Measurements from ENCODE around the gene ZBTB24.

The ZBTB24 gene

DNA sequence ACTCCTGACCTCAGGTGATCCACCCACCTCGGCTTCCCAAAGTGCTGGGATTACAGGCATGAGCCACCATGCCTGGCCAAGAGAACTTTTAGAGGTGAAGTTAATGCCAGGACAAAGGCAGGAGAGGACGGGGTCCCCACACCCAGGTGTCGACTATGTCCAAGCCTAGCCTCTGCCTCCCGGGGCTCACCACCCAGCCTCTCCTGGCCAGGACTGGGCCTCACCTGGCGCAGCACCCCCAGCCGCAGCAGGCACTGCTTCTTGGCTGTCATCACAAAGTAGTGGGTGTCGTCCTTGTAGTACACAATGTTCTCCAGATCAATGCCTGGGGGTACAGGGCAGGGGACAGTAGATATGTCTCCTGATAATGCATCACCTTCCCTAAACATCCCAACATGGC, 31.6 kb downstream of the ZBTB24 start:
- DNase-seq (ENCODE audit: low read depth): no peak

DNA sequence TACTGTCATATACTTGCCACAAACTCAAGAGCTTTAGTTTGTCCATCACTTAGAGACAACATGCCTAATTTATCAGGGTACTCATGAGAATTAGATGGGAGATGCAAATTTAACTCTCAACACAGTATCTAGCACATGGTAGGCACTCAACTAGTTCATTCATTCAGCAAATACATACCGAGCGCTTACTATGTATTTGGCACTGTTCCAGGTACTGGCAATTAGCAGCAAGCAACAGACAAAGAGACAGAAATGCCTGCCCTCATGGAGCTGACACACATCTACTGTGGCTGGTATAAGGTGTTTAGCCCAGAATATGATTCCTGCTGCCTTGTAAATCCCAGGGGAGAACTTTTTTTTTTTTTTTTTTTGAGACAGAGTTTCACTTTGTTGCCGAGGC, 32.2 kb downstream of the ZBTB24 start:
- no peak for DNase-seq (ENCODE audit: low read depth)

GRCh38 chr6:109449795-109450673, 33.0 kb downstream of the ZBTB24 start:
- DNase-seq (ENCODE audit: low read depth): no peak

DNA sequence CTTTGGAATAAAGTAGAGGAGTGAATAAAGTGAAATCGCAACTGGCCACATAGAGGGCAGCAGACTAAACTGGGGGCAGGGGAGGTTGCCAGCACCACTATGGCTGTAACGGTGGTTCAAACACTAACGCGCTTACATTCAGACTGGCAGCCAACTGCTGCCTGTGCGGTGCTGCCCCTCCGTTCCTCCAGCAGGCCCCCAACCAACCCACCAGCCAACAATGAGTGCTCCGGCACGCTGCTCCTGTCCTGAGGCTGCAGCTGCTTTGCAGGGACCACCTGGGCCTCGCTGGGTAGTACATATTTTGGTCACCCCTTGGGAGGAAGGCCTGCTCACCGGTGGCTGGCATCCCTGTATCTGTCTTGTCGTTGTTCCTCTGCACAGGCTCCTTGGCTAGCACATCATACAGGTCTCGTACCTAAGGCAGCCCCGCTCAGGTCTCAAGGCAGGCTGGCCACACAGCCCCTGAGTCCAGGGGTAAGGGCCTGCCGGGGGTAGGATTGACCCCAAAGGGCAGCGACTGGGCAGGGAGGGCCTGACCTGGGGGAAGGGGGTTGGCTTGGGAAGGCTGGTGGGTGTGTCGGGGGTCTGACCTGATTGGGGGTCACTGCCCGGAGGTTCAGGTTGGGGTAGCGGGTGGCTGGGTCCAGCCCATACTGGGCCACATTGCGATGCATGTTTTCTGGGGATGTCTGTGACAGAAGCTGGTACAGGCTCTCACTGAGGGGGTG, 33.8 kb downstream of the ZBTB24 start:
- DNase-seq (ENCODE audit: low read depth): no peak

DNA sequence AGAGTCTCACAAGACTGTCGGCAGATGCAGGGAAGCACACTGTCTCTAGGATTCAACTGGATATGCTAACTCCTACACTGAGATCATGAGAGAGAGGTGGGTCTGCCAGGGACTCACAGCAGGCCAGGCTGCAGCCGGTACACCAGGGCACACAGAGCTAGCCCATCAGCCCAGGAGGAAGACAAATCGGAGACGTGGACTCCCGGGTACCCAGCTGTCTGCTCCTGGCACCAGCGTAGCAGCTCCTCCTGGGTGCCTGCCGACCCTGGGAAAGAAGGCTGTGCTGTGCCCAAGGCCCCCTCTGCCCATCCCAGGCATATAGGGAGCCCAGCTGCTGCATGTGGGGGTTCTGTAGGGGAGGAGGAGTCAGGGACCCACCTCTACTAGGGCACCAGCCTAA, 34.4 kb downstream of the ZBTB24 start:
- DNase-seq (ENCODE audit: low read depth): no peak

GRCh38 chr6:109447878-109448555, 35.0 kb downstream of the ZBTB24 start:
- DNase-seq (ENCODE audit: low read depth): no peak

GRCh38 chr6:109447087-109447486, 35.9 kb downstream of the ZBTB24 start:
- no peak for DNase-seq (ENCODE audit: low read depth)

GRCh38 chr6:109446541-109446940, 36.5 kb downstream of the ZBTB24 start:
- no peak for DNase-seq (ENCODE audit: low read depth)

- no peak for DNase-seq (ENCODE audit: low read depth)
Measured at GRCh38 chr6:109446072-109446471, 36.9 kb downstream of the ZBTB24 start.

DNA sequence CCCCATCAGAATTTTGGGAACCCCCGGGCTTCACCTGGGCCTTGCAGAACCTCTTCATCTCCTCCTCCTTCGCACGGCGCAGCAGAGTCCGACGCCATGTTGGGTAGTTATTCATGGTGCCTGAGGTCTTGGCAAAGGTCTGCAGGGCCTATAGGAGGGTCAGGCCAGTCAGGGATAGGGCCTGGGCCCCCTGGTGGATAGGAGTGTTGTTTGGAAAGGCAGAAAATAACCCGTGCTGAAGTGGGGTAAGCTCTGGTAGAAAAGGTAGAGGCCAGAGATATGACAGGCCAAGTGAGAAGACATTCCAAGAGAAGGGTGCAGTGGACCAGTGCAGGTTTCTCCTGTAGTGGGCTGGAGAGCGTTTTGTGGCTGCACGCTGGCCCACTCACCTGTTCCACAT, 37.6 kb downstream of the ZBTB24 start:
- DNase-seq (ENCODE audit: low read depth): no peak

DNA sequence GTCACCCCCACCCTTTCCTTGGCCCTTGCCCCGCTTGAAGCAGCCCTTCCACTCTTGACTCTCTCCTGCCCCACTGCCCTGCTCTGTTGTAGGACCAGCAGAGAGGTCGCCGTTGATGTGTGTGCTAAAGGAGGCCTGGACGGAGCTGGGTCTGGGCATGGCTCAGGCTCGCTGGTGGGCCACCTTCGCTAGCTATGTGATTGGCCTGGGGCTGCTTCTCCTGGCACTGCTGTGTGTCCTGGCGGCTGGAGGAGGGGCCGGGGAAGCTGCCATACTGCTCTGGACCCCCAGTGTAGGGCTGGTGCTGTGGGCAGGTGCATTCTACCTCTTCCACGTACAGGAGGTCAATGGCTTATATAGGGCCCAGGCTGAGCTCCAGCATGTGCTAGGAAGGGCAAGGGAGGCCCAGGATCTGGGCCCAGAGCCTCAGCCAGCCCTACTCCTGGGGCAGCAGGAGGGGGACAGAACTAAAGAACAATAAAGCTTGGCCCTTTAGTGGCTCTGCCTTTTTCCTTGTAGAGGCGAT, 39.5 kb downstream of the ZBTB24 start:
- DNase-seq (ENCODE audit: low read depth): no peak

DNA sequence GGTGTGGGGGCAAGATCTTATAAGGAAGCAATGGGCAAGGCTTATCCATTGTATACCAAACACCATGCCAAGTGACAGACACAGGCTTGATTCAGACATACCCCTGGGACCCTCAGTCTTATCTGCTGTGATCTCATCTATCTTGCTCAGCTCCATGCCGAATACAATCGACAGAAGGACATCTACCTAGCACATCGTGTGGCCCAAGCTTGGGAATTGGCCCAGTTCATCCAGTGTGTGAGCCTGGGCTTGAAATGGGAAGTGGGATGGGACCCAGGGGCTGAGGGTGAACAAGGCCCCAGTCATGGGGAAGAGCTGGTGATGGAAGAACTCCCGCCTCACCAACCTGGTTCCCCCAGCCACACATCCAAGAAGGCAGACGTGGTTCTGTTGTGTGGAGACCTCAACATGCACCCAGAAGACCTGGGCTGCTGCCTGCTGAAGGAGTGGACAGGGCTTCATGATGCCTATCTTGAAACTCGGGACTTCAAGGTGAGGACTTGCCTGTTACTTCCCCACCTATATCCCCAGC, 40.6 kb downstream of the ZBTB24 start:
- DNase-seq (ENCODE audit: low read depth): no peak

- no peak for DNase-seq (ENCODE audit: low read depth)
Measured at GRCh38 chr6:109441069-109441816, 41.8 kb downstream of the ZBTB24 start.

- peak; percentile 49 for DNase-seq (ENCODE audit: low read depth)
Measured at GRCh38 chr6:109440331-109441068, 42.5 kb downstream of the ZBTB24 start, which contains the start of the genes PPIL6 and SMPD2. Gene PPIL6 (minus strand): TSS chr6:109440628. CDS start chr6:109440590, 38 bp downstream. Gene SMPD2 (plus strand): TSS chr6:109440724. CDS start chr6:109441122, 398 bp downstream.

- DNase-seq (ENCODE audit: low read depth): no peak
Measured at GRCh38 chr6:109436041-109436440, 47.0 kb downstream of the ZBTB24 start.

GRCh38 chr6:109434456-109434855, 48.6 kb downstream of the ZBTB24 start:
- no peak for DNase-seq (ENCODE audit: low read depth)

GRCh38 chr6:109429496-109429895, 53.5 kb downstream of the ZBTB24 start:
- no peak for DNase-seq (ENCODE audit: low read depth)

DNA sequence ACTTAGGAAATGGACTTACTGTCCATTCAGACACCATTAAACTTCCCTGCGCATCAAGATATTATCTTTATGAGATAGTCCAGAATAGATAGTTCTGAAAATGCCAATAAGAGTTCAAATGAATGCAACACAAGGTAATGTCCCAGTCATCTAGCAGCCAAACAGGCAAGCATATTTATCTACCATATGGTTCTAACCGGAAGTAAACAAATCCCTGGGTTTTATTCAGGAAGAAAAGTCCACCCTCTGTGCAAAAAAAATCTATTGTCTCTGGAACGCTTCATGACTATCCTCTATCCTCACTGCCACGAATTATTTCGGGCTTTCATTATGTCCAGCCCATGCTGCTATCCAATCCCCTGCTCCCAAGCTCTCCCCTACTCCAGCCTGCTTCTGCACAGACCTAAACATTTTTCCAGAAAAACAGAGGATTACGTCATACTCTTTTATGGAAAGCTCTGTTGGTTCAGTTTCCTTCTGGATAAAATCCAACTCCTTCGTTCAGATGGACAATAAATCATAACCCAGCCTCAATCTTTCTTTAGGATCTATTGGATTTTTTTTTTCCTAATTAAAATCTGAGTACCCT, 54.0 kb downstream of the ZBTB24 start:
- no peak for DNase-seq (ENCODE audit: low read depth)

DNA sequence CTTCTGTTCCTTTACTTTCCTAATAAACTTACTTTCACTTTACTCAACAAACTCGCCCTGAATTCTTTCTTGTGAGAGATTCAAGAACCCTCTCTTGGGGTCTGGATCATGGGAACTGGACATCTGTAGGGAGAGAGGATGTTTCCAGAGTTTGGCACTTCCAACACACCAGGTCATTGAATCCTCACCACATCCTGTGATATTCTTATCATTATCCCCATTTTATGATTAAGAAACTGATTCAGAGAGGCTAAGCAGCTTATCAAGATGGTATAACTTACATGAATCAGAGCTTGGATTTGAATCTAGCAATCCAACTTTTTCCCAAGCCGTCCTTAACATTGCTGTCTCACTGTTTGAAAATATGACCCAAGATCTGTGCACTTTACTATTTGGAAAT, 58.1 kb downstream of the ZBTB24 start:
- no peak for DNase-seq (ENCODE audit: low read depth)

- DNase-seq (ENCODE audit: low read depth): no peak
Measured at GRCh38 chr6:109421184-109421583, 61.8 kb downstream of the ZBTB24 start.
